HS-5 (cell line): ENCODE measurements around the gene KIF23.
"Not testable (repeated sequence)": the region's sequence is repeated elsewhere in the genome, so short reads cannot be mapped to it uniquely, and the experiment has no call there.

Source experiments
- DNase-seq: peaks from one replicate; pipeline ENCODE4 v3.0.0-alpha.2; 2012; ENCODE audit warnings: low read depth

KIF23 gene

GRCh38 chr15:69434679-69435078 is 20.5 kb downstream of the KIF23 start:
- no peak for DNase-seq

GRCh38 chr15:69435985-69436384 is 21.8 kb downstream of the KIF23 start:
- no peak for DNase-seq

GRCh38 chr15:69436951-69437350 is 22.8 kb downstream of the KIF23 start:
- DNase-seq, result no peak

GRCh38 chr15:69439623-69440022 is 25.5 kb downstream of the KIF23 start:
- DNase-seq, result no peak

- DNase-seq, result no peak
Measured at GRCh38 chr15:69443032-69443611, 29.0 kb downstream of the KIF23 start.

GRCh38 chr15:69444686-69445085 is 30.5 kb downstream of the KIF23 start:
- DNase-seq, result no peak

- no peak for DNase-seq
Measured at GRCh38 chr15:69446953-69447352, 32.8 kb downstream of the KIF23 start.

- DNase-seq, result not testable (repeated sequence)
Measured at GRCh38 chr15:69450221-69450620, 36.1 kb downstream of the KIF23 start.

GRCh38 chr15:69450968-69451695 is 37.0 kb downstream of the KIF23 start:
- DNase-seq, result no peak

GRCh38 chr15:69451951-69452691 is 38.0 kb downstream of the KIF23 start:
- no peak for DNase-seq

GRCh38 chr15:69452692-69453521 is 38.8 kb downstream of the KIF23 start, which contains the start of gene RPLP1:
Gene RPLP1, plus strand, starts transcription at chr15:69452818. Its CDS starts 131 bp downstream, at chr15:69452949.
- peak; percentile 79 for DNase-seq

GRCh38 chr15:69454953-69455352 is 40.8 kb downstream of the KIF23 start:
- no peak for DNase-seq

- no peak for DNase-seq
Measured at GRCh38 chr15:69456208-69457166, 42.3 kb downstream of the KIF23 start.

GRCh38 chr15:69457304-69458280 is 43.4 kb downstream of the KIF23 start:
- no peak for DNase-seq

- no peak for DNase-seq
Measured at GRCh38 chr15:69459066-69459465, 44.9 kb downstream of the KIF23 start.

GRCh38 chr15:69460481-69460880 is 46.3 kb downstream of the KIF23 start:
- DNase-seq, result no peak

GRCh38 chr15:69462030-69462492 is 47.9 kb downstream of the KIF23 start:
- DNase-seq, result no peak

GRCh38 chr15:69462493-69463181 is 48.5 kb downstream of the KIF23 start:
- DNase-seq, result peak; percentile 92

- DNase-seq, result no peak
Measured at GRCh38 chr15:69463182-69463756, 49.1 kb downstream of the KIF23 start.
